OCI-LY7 (cell line): Measurements from ENCODE around the gene COA3.

Experiments
- EZH2phosphoT487 ChIP-seq: fragments of 200-600 bp; sonication (generic); IDR thresholded peaks from 2 replicates; pipeline ENCODE4 v1.6.1; 2018; ENCODE audit warnings: low read depth, borderline replicate concordance, mild to moderate bottlenecking, mixed run types, antibody characterized with exemption, low read length, moderate library complexity, mixed read lengths
- TF ChIP-seq, protein P1 (sequence below): fragments of 200-600 bp; sonication (generic); conservative IDR thresholded peaks from 2 replicates; pipeline ENCODE4 v1.5.1; 2014; ENCODE audit warnings: mild to moderate bottlenecking, antibody characterized with exemption, low read length, moderate library complexity, mixed read lengths

DNA sequence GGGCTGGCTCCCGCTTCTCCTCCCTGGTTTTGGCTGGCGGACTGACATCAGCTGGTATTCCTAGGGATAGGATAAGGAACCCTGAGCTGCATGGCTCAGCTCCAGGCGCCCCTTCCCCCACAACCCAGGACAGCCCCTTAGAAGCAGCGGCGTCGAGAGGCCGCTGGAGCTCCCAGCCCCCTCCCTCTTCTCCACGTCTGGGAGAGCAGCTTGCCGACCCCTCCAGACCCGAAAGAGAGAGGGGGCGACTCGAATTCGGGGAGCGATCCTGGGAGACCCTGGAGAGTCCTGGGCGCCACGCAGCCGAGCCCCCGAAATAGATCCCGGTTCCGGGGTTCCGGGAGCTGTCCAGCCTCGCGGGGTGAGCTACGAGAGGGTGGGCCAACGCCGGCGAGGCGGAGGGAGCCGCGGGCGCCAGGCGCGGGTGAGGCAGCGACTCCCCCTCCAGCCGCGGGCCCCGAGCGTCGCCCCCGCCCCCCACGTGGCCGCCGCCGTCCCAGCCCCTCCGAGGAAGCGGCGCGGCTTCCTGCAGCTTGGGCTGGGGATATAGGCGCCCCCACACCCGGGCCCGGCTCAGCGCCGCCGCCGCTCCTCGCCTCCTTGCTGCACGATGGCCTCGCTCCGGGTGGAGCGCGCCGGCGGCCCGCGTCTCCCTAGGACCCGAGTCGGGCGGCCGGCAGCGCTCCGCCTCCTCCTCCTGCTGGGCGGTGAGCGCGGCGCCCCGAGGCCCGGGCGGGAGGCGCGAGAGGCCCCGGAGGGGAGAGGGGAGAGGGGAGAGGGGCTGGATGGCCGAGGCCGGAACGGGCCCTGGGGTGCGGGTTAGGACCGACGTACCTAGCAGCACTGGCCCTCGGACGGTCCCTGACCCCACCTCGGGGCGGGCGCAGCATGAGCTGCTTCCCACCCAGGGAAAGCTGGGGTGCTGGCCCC is 37.6 kb downstream of the COA3 start, which contains the start of gene RAMP2:
- TF ChIP-seq, protein P1, sequence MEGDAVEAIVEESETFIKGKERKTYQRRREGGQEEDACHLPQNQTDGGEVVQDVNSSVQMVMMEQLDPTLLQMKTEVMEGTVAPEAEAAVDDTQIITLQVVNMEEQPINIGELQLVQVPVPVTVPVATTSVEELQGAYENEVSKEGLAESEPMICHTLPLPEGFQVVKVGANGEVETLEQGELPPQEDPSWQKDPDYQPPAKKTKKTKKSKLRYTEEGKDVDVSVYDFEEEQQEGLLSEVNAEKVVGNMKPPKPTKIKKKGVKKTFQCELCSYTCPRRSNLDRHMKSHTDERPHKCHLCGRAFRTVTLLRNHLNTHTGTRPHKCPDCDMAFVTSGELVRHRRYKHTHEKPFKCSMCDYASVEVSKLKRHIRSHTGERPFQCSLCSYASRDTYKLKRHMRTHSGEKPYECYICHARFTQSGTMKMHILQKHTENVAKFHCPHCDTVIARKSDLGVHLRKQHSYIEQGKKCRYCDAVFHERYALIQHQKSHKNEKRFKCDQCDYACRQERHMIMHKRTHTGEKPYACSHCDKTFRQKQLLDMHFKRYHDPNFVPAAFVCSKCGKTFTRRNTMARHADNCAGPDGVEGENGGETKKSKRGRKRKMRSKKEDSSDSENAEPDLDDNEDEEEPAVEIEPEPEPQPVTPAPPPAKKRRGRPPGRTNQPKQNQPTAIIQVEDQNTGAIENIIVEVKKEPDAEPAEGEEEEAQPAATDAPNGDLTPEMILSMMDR = no peak
- no peak for TF ChIP-seq EZH2phosphoT487
